ENCODE data around the gene IGSF3.
"Not testable (repeated sequence)": the region's sequence is repeated elsewhere in the genome, so short reads cannot be mapped to it uniquely, and the experiment has no call there.

The IGSF3 gene

GRCh38 chr1:116572771-116573430 lies 94.6 kb downstream of the IGSF3 start:
- no peak for DNase-seq

- DNase-seq = no peak
These were observed 95.4 kb downstream of the IGSF3 start for GRCh38 chr1:116572099-116572498.

GRCh38 chr1:116571215-116571919 lies 96.2 kb downstream of the IGSF3 start:
- peak; percentile 38 for DNase-seq

DNA sequence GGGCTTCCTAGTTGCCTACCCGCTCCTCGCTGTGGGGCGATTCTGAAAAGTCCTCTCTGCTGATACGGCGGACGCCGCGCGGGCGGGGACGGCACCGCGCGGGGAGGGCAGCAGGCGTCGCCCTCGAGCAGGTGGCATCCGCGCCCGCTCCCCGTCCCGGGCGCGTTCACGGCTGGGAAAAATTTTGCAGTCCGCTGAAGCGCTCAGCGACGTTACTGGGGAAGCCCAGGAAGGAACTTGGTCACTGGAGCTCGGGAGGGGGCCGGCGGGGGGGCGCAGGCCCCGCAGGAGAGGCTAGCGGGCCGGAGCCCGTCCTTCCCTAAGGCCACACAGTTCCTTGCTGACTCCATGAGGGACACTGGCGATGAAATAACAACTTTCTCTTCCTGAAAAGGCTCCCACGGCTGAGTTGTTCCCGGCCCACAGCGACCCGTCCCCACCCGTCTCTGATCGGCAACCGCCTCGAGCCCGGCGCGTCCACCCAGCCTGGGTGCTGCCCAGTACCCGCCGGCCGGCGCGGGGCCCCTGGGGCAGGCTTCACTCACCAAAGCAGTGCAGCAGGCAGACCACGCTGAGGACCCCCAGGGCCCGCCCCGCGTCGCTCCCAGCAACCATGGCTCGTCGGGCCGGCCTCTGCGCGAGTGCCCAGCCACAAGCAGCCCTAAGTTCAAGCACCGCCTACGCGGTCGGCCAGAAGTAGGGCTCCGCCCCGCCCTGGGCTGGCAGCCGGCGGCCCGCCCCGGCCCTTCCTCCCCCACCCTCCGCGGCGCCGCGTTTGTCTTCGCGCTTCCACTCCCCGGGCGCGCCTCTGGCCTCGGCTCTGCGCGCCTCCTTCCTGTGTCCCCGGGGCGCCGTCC lies 96.9 kb downstream of the IGSF3 start, which contains the start of gene CD58:
CD58 (minus strand) TSS at position 669 of the 857 bp plus-strand sequence; CDS start at position 615, 54 bp downstream.
- peak; percentile 86 for DNase-seq

GRCh38 chr1:116569776-116570357 lies 97.7 kb downstream of the IGSF3 start:
- peak; percentile 19 for DNase-seq

GRCh38 chr1:116569381-116569670 lies 98.2 kb downstream of the IGSF3 start:
- DNase-seq = no peak

DNA sequence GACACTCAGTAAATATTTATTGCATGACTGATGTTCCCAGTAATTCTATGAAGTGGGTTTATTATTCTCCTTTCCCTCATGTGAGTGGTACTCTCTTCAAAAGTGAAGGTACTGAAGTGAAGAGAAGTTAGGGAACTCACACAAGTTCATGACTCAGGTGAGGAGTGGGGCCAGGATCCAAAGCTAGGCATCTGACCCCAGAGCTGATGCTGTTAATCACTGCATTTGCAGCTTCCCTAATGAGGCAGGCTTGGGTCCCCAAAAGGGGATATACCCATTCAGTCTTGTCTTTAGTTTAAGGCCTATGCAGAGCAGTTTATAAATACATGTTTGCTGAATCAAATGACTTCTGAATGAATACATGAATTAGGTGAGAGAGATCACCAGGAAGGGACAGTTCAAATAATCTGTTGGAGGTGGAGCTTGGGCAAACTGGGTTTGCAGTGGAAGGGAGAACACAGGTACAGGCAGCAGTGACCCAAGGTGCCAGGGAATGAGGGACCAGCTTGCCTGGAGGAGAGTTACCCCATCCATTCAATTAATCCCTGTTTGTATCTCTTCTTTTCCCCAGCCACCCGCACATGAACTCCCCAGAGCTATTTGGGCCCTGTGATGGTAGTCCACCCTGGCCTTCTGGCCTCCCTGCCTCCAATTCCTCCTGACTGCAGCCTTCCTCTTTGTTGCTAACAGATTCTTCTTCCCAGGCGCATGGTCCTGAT lies 98.7 kb downstream of the IGSF3 start:
- no peak for DNase-seq

- DNase-seq = no peak
These were observed 99.5 kb downstream of the IGSF3 start for GRCh38 chr1:116567790-116568661.

GRCh38 chr1:116565222-116565621 lies 102.3 kb downstream of the IGSF3 start:
- no peak for DNase-seq

DNA sequence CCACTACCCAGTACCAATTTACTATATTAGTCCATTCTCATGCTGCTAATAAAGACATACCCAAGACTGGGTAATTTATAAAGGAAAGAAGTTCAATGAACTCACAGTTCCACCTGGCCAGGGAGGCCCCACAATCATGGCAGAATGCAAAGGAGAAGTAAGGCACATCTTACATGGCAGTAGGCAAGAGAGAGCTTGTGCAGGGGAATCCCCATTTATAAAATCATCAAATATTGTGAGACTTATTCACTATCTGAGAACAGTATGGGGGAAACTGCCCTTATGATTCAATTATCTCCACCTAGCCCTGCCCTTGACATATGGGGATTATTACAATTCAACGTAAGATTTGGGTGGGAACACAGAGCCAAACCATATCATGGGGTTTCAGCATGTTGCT lies 103.1 kb downstream of the IGSF3 start:
- DNase-seq = no peak

GRCh38 chr1:116562465-116562864 lies 105.1 kb downstream of the IGSF3 start:
- DNase-seq = not testable (repeated sequence)

GRCh38 chr1:116561563-116561962 lies 106.0 kb downstream of the IGSF3 start:
- no peak for DNase-seq

GRCh38 chr1:116560704-116561490 lies 106.6 kb downstream of the IGSF3 start:
- no peak for DNase-seq

GRCh38 chr1:116559304-116559761 lies 108.2 kb downstream of the IGSF3 start:
- DNase-seq = no peak

GRCh38 chr1:116558571-116558970 lies 109.0 kb downstream of the IGSF3 start:
- DNase-seq = no peak

DNA sequence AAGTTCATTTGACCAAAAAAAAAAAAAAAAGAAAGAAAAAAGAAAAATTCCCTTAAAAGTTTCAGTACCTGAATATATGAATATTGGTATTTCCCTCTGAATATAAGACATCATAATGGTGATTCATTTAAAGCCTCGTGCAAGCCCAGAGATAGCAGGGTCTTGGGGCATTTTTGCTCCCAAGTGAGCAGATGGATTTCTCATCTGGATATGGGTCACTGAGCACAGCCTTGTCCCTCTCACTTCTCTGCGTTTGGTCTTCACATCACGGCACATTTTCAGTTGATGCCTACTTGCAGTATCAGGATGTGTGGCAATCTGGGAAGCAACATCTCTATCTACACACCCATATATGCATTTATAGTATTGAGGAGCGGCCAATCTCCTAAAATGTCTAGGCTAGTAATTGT lies 109.4 kb downstream of the IGSF3 start:
- DNase-seq = no peak

DNA sequence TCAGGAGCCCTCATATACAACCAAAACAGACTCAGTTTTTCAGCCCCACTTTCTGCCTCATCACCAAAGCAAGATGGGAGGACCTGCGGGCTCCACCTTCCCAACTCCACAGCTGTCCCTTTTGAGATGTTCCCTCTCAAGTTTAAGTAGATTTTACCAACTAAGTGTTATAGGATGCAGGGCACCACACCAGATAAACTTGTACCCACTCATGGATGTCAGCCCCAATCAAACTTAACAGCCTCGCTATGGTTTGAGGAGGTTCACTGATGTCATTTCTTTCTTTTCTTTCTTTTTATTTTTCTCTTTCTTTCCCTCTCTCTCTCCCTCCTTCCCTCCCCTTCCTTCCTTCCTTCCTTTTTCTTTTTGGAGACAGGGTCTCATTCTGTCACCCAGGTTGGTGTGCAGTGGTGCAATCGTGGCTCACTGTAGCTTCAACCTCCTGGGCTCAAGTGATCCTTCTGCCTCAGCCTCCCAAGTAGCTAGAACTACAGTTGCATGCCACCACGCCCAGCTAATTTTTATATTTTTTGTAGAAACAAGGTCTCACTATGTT lies 110.1 kb downstream of the IGSF3 start:
- no peak for DNase-seq

DNA sequence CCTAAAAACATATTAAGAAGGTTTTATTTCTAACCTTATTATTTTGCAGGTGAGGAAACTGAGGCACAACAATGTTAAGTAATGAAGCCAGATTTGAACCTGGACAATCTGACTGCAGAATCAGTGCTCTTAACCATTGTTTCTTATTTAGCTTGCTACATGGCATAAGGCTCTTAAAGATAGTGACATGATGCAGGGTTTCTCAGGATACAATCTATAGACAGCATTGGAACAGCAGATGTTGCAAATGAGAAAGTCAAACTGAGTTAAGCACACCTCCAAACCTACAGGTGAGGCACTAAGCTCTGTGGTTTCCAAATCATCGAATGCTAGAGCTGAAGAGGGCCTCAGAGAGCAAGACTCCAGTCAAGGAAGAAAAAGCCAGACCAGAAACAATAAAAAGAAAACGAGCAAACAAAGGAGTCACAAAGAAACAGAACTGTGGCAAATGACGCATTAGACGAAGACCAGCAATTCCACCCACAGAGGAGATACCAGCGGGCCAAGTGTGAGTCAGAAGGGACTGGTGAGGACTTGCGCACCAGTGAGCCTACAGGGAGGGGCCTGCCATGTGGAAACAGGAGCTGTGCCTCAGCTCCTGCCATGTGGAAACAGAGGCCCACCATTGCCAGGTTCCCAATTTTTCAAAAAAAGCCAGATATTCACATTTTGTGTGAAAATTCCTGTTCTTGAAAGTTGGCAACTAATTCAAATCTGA lies 111.1 kb downstream of the IGSF3 start:
- DNase-seq = no peak

DNA sequence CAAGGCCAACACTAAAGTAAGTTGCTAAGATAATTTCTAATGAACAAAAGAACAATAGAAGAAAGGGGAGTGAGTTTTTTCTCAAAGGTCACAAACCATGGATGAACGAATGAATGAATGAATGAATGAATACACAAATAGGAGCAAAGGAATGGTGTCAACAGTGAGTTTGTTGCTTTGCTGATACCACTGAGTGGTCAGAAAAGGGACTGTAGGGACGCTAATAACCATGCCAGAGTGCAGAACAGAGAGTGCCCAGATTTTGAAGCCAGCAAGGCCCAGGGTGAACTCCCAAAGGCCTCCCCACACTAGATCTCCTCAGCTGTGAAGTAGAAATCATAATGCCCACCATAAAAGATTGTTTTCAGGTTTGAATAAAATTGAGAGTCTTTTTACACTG lies 112.6 kb downstream of the IGSF3 start:
- DNase-seq = no peak

Measured in NCI-H146 (cell line).